Body of pancreas (tissue), 4 donors: ENCODE results near the gene ATP10A.

Experiments
- CTCF ChIP-seq, 7 experiments: fragments of 450-650 bp in 4 of 7; fragments of 200-600 bp in 3 of 7; sonication (generic) in 3 of 7; IDR thresholded peaks; one replicate each; pipeline ENCODE4 v1.5.1; 2016 to 2019; ENCODE audit warnings: antibody characterized with exemption in 7 of 7
- POLR2A ChIP-seq, 3 donors: fragments of 450-650 bp; IDR thresholded peaks; one replicate each; pipeline ENCODE4 v1.6.1; 2016; ENCODE audit warnings: antibody characterized with exemption in 3 of 3, mild to moderate bottlenecking in 2 of 3

- TF ChIP-seq CTCF (IDR thresholded peaks at IDR 0.05), result no peak
- TF ChIP-seq POLR2A (IDR thresholded peaks at IDR 0.05), result no peak
Measured at GRCh38 chr15:25862071-25862471, 1.1 kb downstream of the ATP10A start.
